HepG2 (cell line): ENCODE data around the gene USF1. TPM values are rescaled to one million over a fixed set of nuclear protein-coding genes. Genes with fewer than 3 reads are reported as not detected.

Experiments used
- ATAC-seq: fragments of 200-7000 bp; cut with Tn5 transposase; 3 replicates; pipeline ENCODE4 v1.9.1; 2020; ENCODE audit warnings: mild to moderate bottlenecking, moderate library complexity
- BruUV-seq: library from RNA; stranded (reverse); fragments of 400-500 nt; replicated peaks from 2 replicates; lab custom pipeline; 2021; lab: Mats Ljungman, UMichigan
- CTCF ChIA-PET: fragments of 300-600 bp; formaldehyde crosslinking; extraction: SDS; loops from one replicate; lab custom pipeline; 2021; ENCODE audit warnings: low total read pairs, inconsistent platforms, low intra/inter-chr PET ratio; lab: Yijun Ruan, JAX
- POLR2A ChIA-PET: fragments of 350-600 bp; sonication (Branson Sonifier 250); formaldehyde crosslinking; loops from one replicate; lab custom pipeline; 2020; ENCODE audit warnings: antibody characterized with exemption, inconsistent platforms; lab: Yijun Ruan, JAX
- DNase-seq: peaks from one replicate; pipeline ENCODE4 v3.0.0-alpha.2; 2015; ENCODE audit warnings: low spot score
- FAIRE-seq: peaks from 3 replicates; lab custom pipeline; 2011; peaks lifted over from hg19 to GRCh38; lab: Jason Lieb, UNC
- H2AFZ ChIP-seq: one replicate; pipeline ENCODE4 v1.6.1; 2011; ENCODE audit warnings: low read length, inconsistent platforms
- H3K27ac ChIP-seq: fragments of 300-600 bp; 3 replicates; pipeline ENCODE4 v1.8.0; 2011; ENCODE audit warnings: mixed run types, mild to moderate bottlenecking, mixed read lengths, low read length, inconsistent platforms; ENCODE audit not compliant: insufficient read depth; ENCODE audit errors: extremely low read length
- H3K27me3 ChIP-seq, 2 experiments: fragments of 200-600 bp in 1 of 2; 2 replicates in 1 of 2; 3 replicates in 1 of 2; pipeline versions ENCODE4 v1.6.0 to v1.8.0; 2011; ENCODE audit warnings: low read length in 2 of 2, mild to moderate bottlenecking in 2 of 2, moderate library complexity in 2 of 2, inconsistent platforms in 1 of 2; ENCODE audit not compliant: insufficient read depth in 2 of 2, control insufficient read depth in 1 of 2
- H3K36me3 ChIP-seq, 2 experiments: fragments of 200-600 bp in 1 of 2; replicated peaks in 1 of 2; 2 replicates in 1 of 2; 3 replicates in 1 of 2; pipeline versions ENCODE4 v1.5.1 to v1.8.0; 2011; ENCODE audit warnings: low read length in 2 of 2, inconsistent platforms in 1 of 2; ENCODE audit not compliant: insufficient read depth in 2 of 2, control insufficient read depth in 1 of 2
- H3K4me1 ChIP-seq: 2 replicates; pipeline ENCODE4 v1.5.1; 2012; ENCODE audit warnings: low read length, inconsistent platforms; ENCODE audit not compliant: insufficient read depth
- H3K4me2 ChIP-seq: 2 replicates; pipeline ENCODE4 v1.6.0; 2011; ENCODE audit warnings: low read depth, low read length, inconsistent platforms
- H3K4me3 ChIP-seq, 3 experiments: fragments of 200-600 bp in 1 of 3; sonication (generic), shearing (Covaris generic) in 1 of 3; replicated peaks in 1 of 3; 2 replicates each; pipeline ENCODE4 v1.5.1; 2011 to 2016; ENCODE audit warnings: low read length in 3 of 3, inconsistent platforms in 2 of 3, low read depth in 2 of 3, mild to moderate bottlenecking in 2 of 3, control low read depth in 1 of 3, mixed read lengths in 1 of 3; ENCODE audit not compliant: insufficient read depth in 1 of 3
- H3K79me2 ChIP-seq: one replicate; pipeline ENCODE4 v1.6.1; 2011; ENCODE audit warnings: low read length, inconsistent platforms; ENCODE audit not compliant: insufficient read depth
- H3K9ac ChIP-seq: 2 replicates; pipeline ENCODE4 v1.6.0; 2011; ENCODE audit warnings: mild to moderate bottlenecking, low read depth, low read length, inconsistent platforms; ENCODE audit not compliant: insufficient read depth
- H3K9me3 ChIP-seq: 2 replicates; pipeline ENCODE4 v1.5.1; 2012; ENCODE audit warnings: mild to moderate bottlenecking, low read length
- H4K20me1 ChIP-seq: 2 replicates; pipeline ENCODE4 v1.6.0; 2011; ENCODE audit warnings: inconsistent platforms, mild to moderate bottlenecking, low read length, moderate library complexity; ENCODE audit not compliant: insufficient read depth
- ATF2 ChIP-seq: sonication (generic); formaldehyde crosslinking; IDR thresholded peaks from 2 replicates; pipeline ENCODE4 v1.4.0; 2020; ENCODE audit warnings: missing genetic modification reagents
- ETV6 ChIP-seq: sonication (generic); formaldehyde crosslinking; conservative IDR thresholded peaks from 2 replicates; pipeline ENCODE4 v1.4.0; 2020; ENCODE audit warnings: missing genetic modification reagents
- GFI1 ChIP-seq: sonication (generic); formaldehyde crosslinking; IDR thresholded peaks from 2 replicates; pipeline ENCODE4 v1.5.0; 2020; ENCODE audit warnings: missing genetic modification reagents, mild to moderate bottlenecking, borderline replicate concordance
- KAT8 ChIP-seq: IDR thresholded peaks from 2 replicates; pipeline ENCODE4 v1.6.1; 2016; ENCODE audit warnings: missing genetic modification reagents, missing compliant biosample characterization
- POLR2A ChIP-seq, 2 experiments: IDR thresholded peaks; 2 replicates each; pipeline ENCODE4 v1.6.1; 2011; ENCODE audit warnings: low read depth in 2 of 2, low read length in 2 of 2, mild to moderate bottlenecking in 1 of 2, moderate library complexity in 1 of 2; ENCODE audit not compliant: insufficient read depth in 1 of 2
- ZFP36 ChIP-seq: fragments of 150-350 bp; IDR thresholded peaks from 2 replicates; pipeline ENCODE4 v1.6.1; 2018; ENCODE audit warnings: borderline replicate concordance, low read length, low read depth; ENCODE audit not compliant: partially characterized antibody
- ZNF317 ChIP-seq: sonication (generic); formaldehyde crosslinking; IDR thresholded peaks from 2 replicates; pipeline ENCODE4 v1.5.0; 2020; ENCODE audit warnings: mild to moderate bottlenecking, missing genetic modification reagents
- ZNF326 ChIP-seq: sonication (generic); formaldehyde crosslinking; IDR thresholded peaks from 2 replicates; pipeline ENCODE4 v1.4.0; 2020; ENCODE audit warnings: missing genetic modification reagents, borderline replicate concordance
- ZNF354B ChIP-seq: sonication (generic); formaldehyde crosslinking; IDR thresholded peaks from 2 replicates; pipeline ENCODE4 v1.8.0; 2022; ENCODE audit warnings: mild to moderate bottlenecking, missing genetic modification reagents
- ZNF576 ChIP-seq: sonication (generic); formaldehyde crosslinking; IDR thresholded peaks from 2 replicates; pipeline ENCODE4 v1.4.0; 2020; ENCODE audit warnings: mild to moderate bottlenecking, missing genetic modification reagents
- ZNF644 ChIP-seq: IDR thresholded peaks from 2 replicates; pipeline ENCODE4 v1.6.1; 2016; ENCODE audit warnings: low read depth
- WGBS: methylation state at CpG from one replicate; pipeline ENCODE4 v1.1.6; 2017; ENCODE audit warnings: low lambda C conversion rate; 5-methylcytosine and 5-hydroxymethylcytosine counted together
- in situ Hi-C: cut with HindIII; loops from 2 replicates; pipeline ENCODE4 v1.10.0; 2017; ENCODE audit warnings: low pct_unique_long_range_greater_than_20kb; ENCODE audit not compliant: extremely low pct_ligation_motif_present
- intact Hi-C: fragments of 100-400 bp; cut with micrococcal nuclease; formaldehyde crosslinking; loops from one replicate; pipeline ENCODE4 v1.10.0; 2022; ENCODE audit not compliant: unreplicated experiment
- polyA plus RNA-seq, 8 experiments: library from polyadenylated mRNA; depleted of rRNA in 3 of 8; stranded (reverse) in 7 of 8; unstranded in 1 of 8; fragments of >200 nt; fragmentation: Illumina TruSeq in 4 of 8; extraction: Trizol in 4 of 8; gene quantifications; 2 replicates each; pipeline versions ENCODE4 v1.2.1 to v1.2.3, GENCODE V29; 2011 to 2016; ENCODE audit warnings: low read depth in 4 of 8, missing spikeins in 1 of 8, mixed read lengths in 1 of 8; ENCODE audit not compliant: insufficient read depth in 1 of 8
- total RNA-seq, 5 experiments: library from RNA; depleted of rRNA; stranded (reverse); fragments of >200 nt; fragmentation: Illumina TruSeq; extraction: Trizol; gene quantifications; 2 replicates each; pipeline ENCODE4 v1.2.3, GENCODE V29; 2016; ENCODE audit warnings: low read depth in 1 of 5

Gene USF1
- total and polyA plus RNA-seq, 2 of the 13 experiments (the other 11 are each of a cell fraction or from before 2014, with no cell fraction given): 26.9 to 39.4 TPM

GRCh38 chr1:161018631-161018930 lies 27.2 kb downstream of the USF1 start:
- no peak for ATAC-seq
- Histone ChIP-seq H3K4me2 (peak overlapping the region; percentile 66), H4K20me1 (0 out of 2 replicates have a peak, but pooled peaks cover 3% of the 10 kb centered on the region), H3K4me1 (peaks cover 63% of the 10 kb centered on the region), H2AFZ (no peak overlapping the region), H3K36me3 (no peaks in the 10 kb centered on the region), H3K9me3 (no peaks in the 10 kb centered on the region), H3K9ac (peak overlapping the region; percentile 47; the same call in 1 of the 2 replicates), H3K4me3 (peak overlapping the region in 2 of 3 experiments; percentile 10 to 84; a peak in 1 of 6 replicates), H3K79me2 (peaks cover 38% of the 10 kb centered on the region), H3K27ac (no peak overlapping the region), H3K27me3 (no peaks in the 10 kb centered on the region; a peak in 1 of 5 replicates)
- DNase-seq: no peak
- POLR2A ChIA-PET: interaction anchor here (1.5 kb wide), 1 partner anchor 27 kb away, joined by 4 read pairs; the partner anchor contains the start of gene USF1
- FAIRE-seq: no peak
- in situ Hi-C loops (no loop called here), intact Hi-C loops (no loop called here)
- 94% methylated on average over 1 of the region's 1 CpG for WGBS
- TF ChIP-seq GFI1 (no peak), ZFP36 (no peak), ZNF317 (CRISPR knock-in tag) (no peak), ETV6 (no peak), ZNF576 (CRISPR knock-in tag) (no peak), KAT8 (CRISPR knock-in tag) (no peak), ZNF644 (CRISPR knock-in tag) (no peak), ZNF326 (no peak), POLR2A (IDR thresholded peaks at IDR 0.05; ENCODE audit: insufficient read depth in 1 of 2, low read depth in 2 of 2, low read length in 2 of 2) (no peak), ZNF354B (CRISPR knock-in tag) (no peak), ATF2 (CRISPR knock-in tag) (no peak)
- no TSS peak for BruUV-seq
- CTCF ChIA-PET: no interaction called here
